LNCaP clone FGC (cell line): ENCODE results near the gene NOL3.

Source experiments
- DNase-seq: peaks from one replicate; pipeline ENCODE4 v3.0.0-alpha.2; 2011; ENCODE audit warnings: low read depth
- H3K4me3 ChIP-seq: 2 replicates; pipeline ENCODE4 v1.5.1; 2011; ENCODE audit warnings: mild to moderate bottlenecking, low read depth, low read length, control low read depth
- CTCF ChIP-seq: IDR thresholded peaks from 2 replicates; pipeline ENCODE4 v1.5.1; 2012; ENCODE audit warnings: mild to moderate bottlenecking; ENCODE audit not compliant: control insufficient read depth, insufficient read depth; ENCODE audit errors: extremely low read depth

The NOL3 gene

GRCh38 chr16:67142342-67142741, 28.0 kb upstream of the NOL3 start:
- no peak for DNase-seq
- no peak overlapping the region for H3K4me3 ChIP-seq
- no peak for TF ChIP-seq CTCF

GRCh38 chr16:67144943-67145342, 25.4 kb upstream of the NOL3 start:
- no peak for DNase-seq
- H3K4me3 ChIP-seq, result no peak overlapping the region
- TF ChIP-seq CTCF, result no peak

- H3K4me3 ChIP-seq, result no peak overlapping the region
- DNase-seq, result no peak
- no peak for TF ChIP-seq CTCF
Measured at GRCh38 chr16:67145746-67146145, 24.6 kb upstream of the NOL3 start.

- no peak for TF ChIP-seq CTCF
- no peak overlapping the region for H3K4me3 ChIP-seq
- no peak for DNase-seq
Measured at GRCh38 chr16:67146523-67147357, 23.6 kb upstream of the NOL3 start.

GRCh38 chr16:67147437-67148140, 22.7 kb upstream of the NOL3 start:
- no peak for DNase-seq
- no peak for TF ChIP-seq CTCF
- H3K4me3 ChIP-seq, result no peak overlapping the region

- no peak overlapping the region for H3K4me3 ChIP-seq
- no peak for DNase-seq
- no peak for TF ChIP-seq CTCF
Measured at GRCh38 chr16:67148221-67148620, 22.1 kb upstream of the NOL3 start.
